Measurements from ENCODE around the gene VPS51.

DNA sequence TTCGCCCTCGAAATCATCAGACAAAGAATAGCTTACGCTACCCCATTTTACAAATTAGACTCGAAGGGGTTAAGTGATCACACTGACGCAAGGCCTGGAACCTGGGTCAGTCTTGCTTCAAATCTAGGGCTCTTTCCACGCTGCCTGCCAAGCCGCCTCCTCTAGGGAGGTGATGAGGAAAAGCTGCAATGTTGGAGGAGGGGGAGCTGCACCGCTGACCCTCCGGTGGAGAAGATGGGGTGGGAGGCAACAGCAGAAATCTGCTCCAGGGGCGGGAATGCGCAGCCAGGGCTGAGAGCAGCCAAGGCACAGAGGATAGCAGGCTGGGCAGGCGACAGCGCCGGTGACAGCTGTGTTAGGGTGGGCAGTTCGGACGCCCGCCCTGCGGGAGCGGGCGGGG is 37.7 kb downstream of the VPS51 start:
- TF ChIP-seq ZBTB33 (IDR thresholded peaks at IDR 0.05; ENCODE audit: extremely low read depth, insufficient replicate concordance, low read length) (no peak), POLR2A (IDR thresholded peaks at IDR 0.05; ENCODE audit: borderline replicate concordance, extremely low read depth, insufficient read depth, insufficient read length) (no peak), CTCF (IDR thresholded peaks at IDR 0.05 in 2 of 3, conservative IDR thresholded peaks at IDR 0.05 in 1 of 3; ENCODE audit: borderline replicate concordance in 1 of 3, insufficient read depth in 1 of 3, low read depth in 2 of 3, low read length in 2 of 3) (no peak), RAD21 (IDR thresholded peaks at IDR 0.05; ENCODE audit: low read depth) (no peak), POLR2AphosphoS5 (IDR thresholded peaks at IDR 0.05; ENCODE audit: low read depth, low read length) (no peak), EZH2 (IDR thresholded peaks at IDR 0.05) (no peak), YY1 (IDR thresholded peaks at IDR 0.05; ENCODE audit: extremely low read depth, insufficient replicate concordance, low read depth, low read length) (no peak), EZH2phosphoT487 (IDR thresholded peaks at IDR 0.05; ENCODE audit: borderline replicate concordance) (no peak), CBX3 (IDR thresholded peaks at IDR 0.05; ENCODE audit: low read depth) (no peak)
- TF ChIP-seq, protein P1, sequence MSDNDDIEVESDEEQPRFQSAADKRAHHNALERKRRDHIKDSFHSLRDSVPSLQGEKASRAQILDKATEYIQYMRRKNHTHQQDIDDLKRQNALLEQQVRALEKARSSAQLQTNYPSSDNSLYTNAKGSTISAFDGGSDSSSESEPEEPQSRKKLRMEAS (IDR thresholded peaks at IDR 0.05) = no peak

All from HCT116 (cell line).